Measurements from ENCODE around the gene GALNT6.

The GALNT6 gene

DNA sequence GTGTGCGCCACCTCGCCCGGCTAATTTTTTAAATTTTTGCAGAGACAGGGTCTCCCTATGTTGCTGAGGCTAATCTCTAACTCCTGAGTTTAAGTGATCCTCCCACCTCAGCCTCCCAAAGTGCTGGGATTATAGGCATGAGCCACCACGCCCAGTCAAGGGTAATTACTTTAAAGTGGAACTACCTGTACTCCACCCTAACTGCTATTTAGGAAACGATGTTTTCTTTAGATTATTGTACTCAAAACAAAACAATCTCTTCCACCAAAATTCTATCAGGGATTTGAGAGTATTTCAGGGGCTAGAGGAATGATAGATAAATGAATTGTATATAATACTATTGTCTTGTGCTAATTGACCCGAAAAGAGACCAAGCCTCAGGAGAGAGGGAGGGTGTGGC, 57.7 kb downstream of the GALNT6 start:
- no peak for TF ChIP-seq Cebpa-rat (IDR thresholded peaks at IDR 0.05)
- peak overlapping the region in 2 of 11 experiments; percentile 12 to 73; a peak in 2 of 22 replicates for H3K27ac ChIP-seq

DNA sequence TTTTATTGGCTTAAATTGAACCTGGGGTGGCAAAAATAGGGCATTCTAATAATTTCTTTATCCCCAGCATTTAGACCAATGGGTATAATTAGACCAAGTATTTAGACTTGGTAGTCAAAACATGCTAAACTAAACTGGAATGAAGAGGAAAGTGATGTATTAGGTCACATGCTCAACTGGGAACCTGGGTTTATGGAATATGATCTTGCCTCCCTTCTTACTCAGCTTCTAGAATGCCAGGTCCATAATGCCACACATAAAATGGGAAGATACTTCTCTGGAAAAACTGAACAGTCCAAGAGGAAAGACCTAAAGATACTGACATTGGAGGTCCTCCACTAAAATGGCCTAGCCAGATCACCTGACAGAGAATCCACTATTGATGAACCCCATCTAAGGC, 61.0 kb downstream of the GALNT6 start:
- peak overlapping the region; percentile 75 to 98 (median 94); a peak in 21 of 22 replicates for H3K4me2 ChIP-seq
- H3K4me1 ChIP-seq: peaks cover 50 to 98% (median 85%) of the 10 kb centered on the region in 10 experiments
- no peaks in the 10 kb centered on the region for H3K27me3 ChIP-seq
- peak overlapping the region in 9 of 11 experiments; percentile 52 to 88 (median 75); a peak in 17 of 22 replicates for H3K9ac ChIP-seq
- H3K9me3 ChIP-seq (replicated peaks in 1 of 11): no peaks in the 10 kb centered on the region
- H3K36me3 ChIP-seq: no peaks in the 10 kb centered on the region
- peak overlapping the region in 4 of 10 experiments; percentile 37 to 65 (median 54); a peak in 5 of 20 replicates for H3K4me3 ChIP-seq
- H4K20me1 ChIP-seq: no peaks in the 10 kb centered on the region
- peak overlapping the region; percentile 31 to 99 (median 98); a peak in 20 of 22 replicates for H3K27ac ChIP-seq
- TF ChIP-seq Cebpa-rat (IDR thresholded peaks at IDR 0.05): no peak

More for the DNA sequence above, 57.7 kb downstream of the GALNT6 start:
- H3K4me1 ChIP-seq: peaks cover 19 to 87% (median 76%) of the 10 kb centered on the region in 10 experiments
- H3K9ac ChIP-seq: no peak overlapping the region; a peak in 1 of 22 replicates
- peak overlapping the region in 6 of 11 experiments; percentile 15 to 92 (median 86); a peak in 6 of 22 replicates for H3K4me2 ChIP-seq
- H3K4me3 ChIP-seq: no peak overlapping the region
- no peaks in the 10 kb centered on the region for H4K20me1 ChIP-seq
- no peaks in the 10 kb centered on the region for H3K36me3 ChIP-seq
- H3K9me3 ChIP-seq (replicated peaks in 1 of 11): no peaks in the 10 kb centered on the region
- no peaks in the 10 kb centered on the region for H3K27me3 ChIP-seq

- Histone ChIP-seq H3K4me1 (peaks cover 54 to 98% (median 85%) of the 10 kb centered on the region in 10 experiments), H3K4me2 (peak overlapping the region; percentile 75 to 98 (median 94)), H3K9me3 (replicated peaks in 1 of 11) (peaks cover 0 to 2% (median 0%) of the 10 kb centered on the region in 11 experiments; a peak in 2 of 22 replicates), H3K27ac (peak overlapping the region; percentile 71 to 99 (median 98); a peak in 21 of 22 replicates), H4K20me1 (no peaks in the 10 kb centered on the region), H3K27me3 (no peaks in the 10 kb centered on the region), H3K36me3 (no peaks in the 10 kb centered on the region), H3K9ac (peak overlapping the region; percentile 5 to 88 (median 73); a peak in 20 of 22 replicates), H3K4me3 (peak overlapping the region in 8 of 10 experiments; percentile 37 to 65 (median 46); a peak in 15 of 20 replicates)
- peak in 8 of 11 experiments; percentile 42 to 72 (median 65); a peak in 14 of 22 replicates for TF ChIP-seq Cebpa-rat (IDR thresholded peaks at IDR 0.05)
Measured at GRCh38 chr12:51329742-51330141, 61.5 kb downstream of the GALNT6 start.

DNA sequence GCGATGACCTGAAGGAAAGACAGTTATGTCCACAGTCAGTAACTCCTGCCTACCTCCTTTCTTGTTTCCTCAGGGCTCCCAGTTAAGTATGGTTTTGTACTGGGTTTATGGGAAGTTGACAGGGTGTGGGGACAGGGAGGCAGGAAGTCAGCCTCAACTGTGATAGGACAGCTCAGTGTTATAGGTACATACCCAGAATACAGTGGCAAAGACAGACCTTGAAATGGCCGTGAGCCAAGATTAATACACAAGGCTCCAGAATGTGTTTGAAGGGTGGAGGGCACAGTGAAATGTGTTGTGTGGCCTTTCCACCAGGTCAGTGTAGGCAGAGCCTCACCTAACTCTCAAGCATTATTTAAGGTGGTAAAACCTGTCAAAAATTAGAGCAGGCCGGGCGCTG, 62.6 kb downstream of the GALNT6 start:
- Histone ChIP-seq H3K4me2 (peak overlapping the region; percentile 75 to 98 (median 94)), H3K9ac (peak overlapping the region in 10 of 11 experiments; percentile 12 to 88 (median 76); a peak in 12 of 22 replicates), H3K36me3 (no peaks in the 10 kb centered on the region), H4K20me1 (peaks cover 0 to 2% (median 0%) of the 10 kb centered on the region in 11 experiments; a peak in 1 of 22 replicates), H3K27me3 (no peaks in the 10 kb centered on the region), H3K27ac (peak overlapping the region; percentile 87 to 99 (median 98); a peak in 20 of 22 replicates), H3K4me3 (peak overlapping the region in 4 of 10 experiments; percentile 37 to 65 (median 54); a peak in 5 of 20 replicates), H3K4me1 (peaks cover 66 to 97% (median 85%) of the 10 kb centered on the region in 10 experiments), H3K9me3 (replicated peaks in 1 of 11) (peaks cover 0 to 6% (median 0%) of the 10 kb centered on the region in 11 experiments; a peak in 6 of 22 replicates)
- no peak for TF ChIP-seq Cebpa-rat (IDR thresholded peaks at IDR 0.05)

DNA sequence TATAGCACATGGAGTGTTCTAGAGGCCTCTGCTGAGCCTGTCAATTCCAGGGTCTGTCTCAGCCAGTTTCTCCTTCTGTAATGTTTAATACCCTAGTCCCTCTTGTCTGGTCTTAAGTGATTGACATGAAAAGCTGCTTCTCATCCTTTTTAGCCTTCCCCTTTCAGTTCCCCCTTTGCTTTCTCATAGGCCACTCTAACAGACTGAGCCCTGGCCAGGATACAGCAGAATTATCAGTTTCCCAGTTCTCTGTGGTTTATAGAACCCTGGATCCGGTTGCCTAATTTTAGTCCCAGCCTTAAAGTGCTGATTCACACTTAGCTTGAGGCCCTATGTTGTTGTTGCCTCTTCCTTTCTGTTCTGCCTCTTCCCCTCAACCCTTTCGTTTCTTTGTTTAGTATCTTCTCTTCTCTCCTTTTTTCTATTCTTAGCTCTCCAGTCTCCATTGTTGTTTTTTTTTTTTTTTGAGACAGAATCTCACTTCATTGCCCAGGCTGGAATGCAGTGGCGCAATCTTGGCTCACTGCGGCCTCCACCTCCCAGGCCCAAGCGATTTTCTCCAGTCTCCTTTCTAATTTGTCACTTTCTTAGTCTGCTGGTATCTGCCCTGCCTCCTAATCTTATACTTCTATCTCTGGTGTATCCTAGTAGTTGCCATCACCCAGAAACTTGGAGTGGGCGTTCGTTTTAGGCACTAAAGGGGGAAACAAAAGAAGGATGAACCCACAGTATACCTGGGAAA, 64.3 kb downstream of the GALNT6 start:
- TF ChIP-seq Cebpa-rat (IDR thresholded peaks at IDR 0.05): peak; percentile 39 to 94 (median 88); a peak in 19 of 22 replicates
- peaks cover 0 to 8% (median 0%) of the 10 kb centered on the region in 11 experiments; a peak in 2 of 22 replicates for H3K36me3 ChIP-seq
- peak overlapping the region in 7 of 10 experiments; percentile 6 to 49 (median 26); a peak in 11 of 20 replicates for H3K4me3 ChIP-seq
- H3K9ac ChIP-seq: peak overlapping the region; percentile 76 to 88 (median 85)
- H3K4me1 ChIP-seq: peaks cover 83 to 97% (median 93%) of the 10 kb centered on the region in 10 experiments
- peaks cover 0 to 4% (median 0%) of the 10 kb centered on the region in 11 experiments; a peak in 1 of 22 replicates for H3K27me3 ChIP-seq
- peaks cover 0 to 6% (median 0%) of the 10 kb centered on the region in 11 experiments; a peak in 6 of 22 replicates for H3K9me3 ChIP-seq (replicated peaks in 1 of 11)
- peaks cover 0 to 3% (median 0%) of the 10 kb centered on the region in 11 experiments; a peak in 3 of 22 replicates for H4K20me1 ChIP-seq
- H3K4me2 ChIP-seq: peak overlapping the region; percentile 76 to 98 (median 96)
- peak overlapping the region; percentile 87 to 99 (median 98) for H3K27ac ChIP-seq

- H3K27ac ChIP-seq: peak overlapping the region; percentile 18 to 99 (median 98); a peak in 20 of 22 replicates
- peaks cover 0 to 11% (median 0%) of the 10 kb centered on the region in 11 experiments; a peak in 2 of 22 replicates for H3K36me3 ChIP-seq
- H3K27me3 ChIP-seq: peaks cover 0 to 4% (median 0%) of the 10 kb centered on the region in 11 experiments; a peak in 1 of 22 replicates
- H3K9ac ChIP-seq: peak overlapping the region in 9 of 11 experiments; percentile 0 to 88 (median 85); a peak in 12 of 22 replicates
- H3K4me2 ChIP-seq: peak overlapping the region; percentile 76 to 98 (median 96)
- peaks cover 0 to 6% (median 0%) of the 10 kb centered on the region in 11 experiments; a peak in 6 of 22 replicates for H3K9me3 ChIP-seq (replicated peaks in 1 of 11)
- H3K4me3 ChIP-seq: peak overlapping the region in 3 of 10 experiments; percentile 70 to 79 (median 78); a peak in 4 of 20 replicates
- H3K4me1 ChIP-seq: peaks cover 90 to 99% (median 96%) of the 10 kb centered on the region in 10 experiments
- H4K20me1 ChIP-seq: peaks cover 0 to 14% (median 0%) of the 10 kb centered on the region in 11 experiments; a peak in 4 of 22 replicates
- TF ChIP-seq Cebpa-rat (IDR thresholded peaks at IDR 0.05): no peak
Measured at GRCh38 chr12:51324953-51325352, 66.3 kb downstream of the GALNT6 start.

DNA sequence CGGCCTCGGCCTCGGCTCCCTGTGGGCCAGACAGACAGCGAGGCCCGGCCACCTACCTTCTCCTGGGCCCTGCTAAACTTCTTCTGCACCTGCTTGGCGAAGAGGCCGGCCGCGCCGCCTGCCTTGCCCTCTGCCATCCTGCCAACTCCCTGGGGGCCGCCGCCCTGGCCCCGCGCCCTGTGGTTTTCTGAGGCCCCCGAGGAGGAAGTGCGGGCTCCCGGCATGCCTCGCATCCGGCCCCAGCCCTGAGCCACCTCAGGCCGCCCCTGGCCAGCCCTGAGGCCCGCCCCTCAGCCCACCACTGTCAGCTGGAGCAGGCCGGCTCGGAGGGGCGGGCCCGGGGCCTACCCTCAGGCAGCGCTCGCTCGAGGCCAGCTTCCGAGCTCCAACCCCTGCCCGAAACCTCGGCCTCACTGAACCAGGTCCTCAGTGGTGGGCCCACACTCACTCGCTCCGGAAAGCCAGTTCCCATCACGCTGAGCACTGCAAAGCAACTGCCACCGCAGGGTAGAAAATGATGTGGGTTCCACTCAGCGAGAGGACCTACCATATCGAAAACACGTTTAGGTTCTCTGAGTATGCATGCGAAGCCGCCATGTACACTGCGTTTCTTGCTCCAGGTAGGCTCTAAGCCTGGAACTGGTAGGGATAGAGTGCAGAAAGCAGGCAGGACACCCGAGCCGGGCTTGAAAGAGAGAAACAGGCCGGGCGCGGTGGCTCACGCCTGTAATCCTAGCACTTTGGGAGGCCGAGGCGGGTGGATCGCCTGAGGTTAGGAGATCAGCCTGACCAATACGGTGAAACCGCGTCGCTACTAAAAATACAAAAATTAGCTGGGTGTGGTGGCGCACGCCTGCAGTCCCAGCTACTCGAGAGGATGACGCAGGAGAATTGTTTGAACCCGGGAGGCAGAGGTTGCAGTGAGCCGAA, 67.0 kb downstream of the GALNT6 start, which contains the start of gene BIN2:
BIN2 (minus strand) TSS at position 209 of the 930 bp plus-strand sequence; CDS start at position 137, 72 bp downstream.
- Histone ChIP-seq H3K4me1 (peaks cover 90 to 99% (median 96%) of the 10 kb centered on the region in 10 experiments), H4K20me1 (peaks cover 0 to 19% (median 0%) of the 10 kb centered on the region in 11 experiments; a peak in 4 of 22 replicates), H3K4me2 (peak within 1 kb of the TSS; percentile 76 to 98 (median 96)), H3K36me3 (peaks cover 0 to 11% (median 0%) of the 10 kb centered on the region in 11 experiments; a peak in 2 of 22 replicates), H3K27ac (peak within 1 kb of the TSS; percentile 90 to 99 (median 98)), H3K4me3 (peak within 1 kb of the TSS; percentile 29 to 79 (median 60); a peak in 19 of 20 replicates), H3K9me3 (replicated peaks in 1 of 11) (peaks cover 0 to 6% (median 0%) of the 10 kb centered on the region in 11 experiments; a peak in 6 of 22 replicates), H3K9ac (peak within 1 kb of the TSS; percentile 66 to 98 (median 87); a peak in 21 of 22 replicates), H3K27me3 (peaks cover 0 to 4% (median 0%) of the 10 kb centered on the region in 11 experiments; a peak in 1 of 22 replicates)
- TF ChIP-seq Cebpa-rat (IDR thresholded peaks at IDR 0.05): no peak

Data from BLaER1 treated with 17β-estradiol and CSF1 and Interleukin-3, amounts not matched to agents 10 nM and 100 nM (cell line).